Astrocyte (in vitro differentiated cells and primary cell): ENCODE data around the gene SRBD1. TPM values are rescaled to one million over a fixed set of nuclear protein-coding genes. Genes with fewer than 3 reads are reported as not detected.

ENCODE experiments used
- DNase-seq: peaks from one replicate; pipeline ENCODE4 v3.0.0-alpha.2; 2010; ENCODE audit warnings: low read depth
- FAIRE-seq: peaks from 2 replicates; lab custom pipeline; 2011; peaks lifted over from hg19 to GRCh38; lab: Jason Lieb, UNC
- H2AFZ ChIP-seq: 2 replicates; pipeline ENCODE4 v1.6.0; 2012; ENCODE audit warnings: low read depth, low read length, inconsistent platforms
- H3K27ac ChIP-seq: 2 replicates; pipeline ENCODE4 v1.5.1; 2011; ENCODE audit warnings: low read depth, low read length, inconsistent platforms
- H3K27me3 ChIP-seq: 2 replicates; pipeline ENCODE4 v1.6.0; 2011; ENCODE audit warnings: low read length, inconsistent platforms; ENCODE audit not compliant: insufficient read depth
- H3K36me3 ChIP-seq: 2 replicates; pipeline ENCODE4 v1.5.1; 2011; ENCODE audit warnings: low read length, inconsistent platforms; ENCODE audit not compliant: insufficient read depth
- H3K4me1 ChIP-seq: 2 replicates; pipeline ENCODE4 v1.5.1; 2011; ENCODE audit warnings: low read length, inconsistent platforms; ENCODE audit not compliant: insufficient read depth
- H3K4me2 ChIP-seq: 2 replicates; pipeline ENCODE4 v1.6.0; 2012; ENCODE audit warnings: low read length, inconsistent platforms
- H3K4me3 ChIP-seq: 2 replicates; pipeline ENCODE4 v1.5.1; 2011; ENCODE audit warnings: low read depth, mild to moderate bottlenecking, low read length, inconsistent platforms; ENCODE audit not compliant: insufficient read depth
- H3K79me2 ChIP-seq: 2 replicates; pipeline ENCODE4 v1.6.0; 2012; ENCODE audit warnings: mild to moderate bottlenecking, low read length, inconsistent platforms; ENCODE audit not compliant: insufficient read depth
- H3K9ac ChIP-seq: 2 replicates; pipeline ENCODE4 v1.6.0; 2012; ENCODE audit warnings: mild to moderate bottlenecking, low read length, inconsistent platforms
- H3K9me3 ChIP-seq: 2 replicates; pipeline ENCODE4 v1.5.1; 2012; ENCODE audit warnings: low read depth, mild to moderate bottlenecking, low read length, inconsistent platforms; ENCODE audit not compliant: insufficient read depth
- H4K20me1 ChIP-seq: 2 replicates; pipeline ENCODE4 v1.6.0; 2012; ENCODE audit warnings: low read length, inconsistent platforms; ENCODE audit not compliant: insufficient read depth
- H3K27ac Mint-ChIP-seq: one replicate; pipeline ENCODE4 v1.8.0; 2021; ENCODE audit warnings: mild to moderate bottlenecking, mixed read lengths; ENCODE audit not compliant: unreplicated experiment
- H3K27me3 Mint-ChIP-seq: one replicate; pipeline ENCODE4 v1.8.0; 2021; ENCODE audit warnings: low read depth, mixed read lengths; ENCODE audit not compliant: unreplicated experiment
- H3K36me3 Mint-ChIP-seq: one replicate; pipeline ENCODE4 v1.8.0; 2021; ENCODE audit warnings: low read depth, mixed read lengths; ENCODE audit not compliant: unreplicated experiment
- H3K4me1 Mint-ChIP-seq: one replicate; pipeline ENCODE4 v1.8.0; 2021; ENCODE audit warnings: low read depth, mixed read lengths; ENCODE audit not compliant: unreplicated experiment
- H3K4me3 Mint-ChIP-seq: one replicate; pipeline ENCODE4 v1.8.0; 2021; ENCODE audit warnings: mild to moderate bottlenecking, moderate library complexity, mixed read lengths; ENCODE audit not compliant: unreplicated experiment
- H3K9me3 Mint-ChIP-seq: one replicate; pipeline ENCODE4 v1.8.0; 2021; ENCODE audit warnings: mild to moderate bottlenecking, mixed read lengths; ENCODE audit not compliant: unreplicated experiment
- EZH2 ChIP-seq: IDR thresholded peaks from 2 replicates; pipeline ENCODE4 v1.6.1; 2012; ENCODE audit warnings: mild to moderate bottlenecking, low read length, inconsistent platforms; ENCODE audit not compliant: insufficient read depth
- total RNA-seq: library from RNA; stranded (reverse); gene quantifications from 2 replicates; pipeline ENCODE4 v1.2.1, GENCODE V29; 2021
- TF ChIP-seq, protein P1 (sequence below): IDR thresholded peaks from 2 replicates; pipeline ENCODE4 v1.5.1; 2011; ENCODE audit warnings: low read depth, mild to moderate bottlenecking, inconsistent platforms, low read length, moderate library complexity; ENCODE audit not compliant: insufficient read depth

Gene SRBD1
- total RNA-seq, 1 donor from 2014 or later = 9.3 TPM

DNA sequence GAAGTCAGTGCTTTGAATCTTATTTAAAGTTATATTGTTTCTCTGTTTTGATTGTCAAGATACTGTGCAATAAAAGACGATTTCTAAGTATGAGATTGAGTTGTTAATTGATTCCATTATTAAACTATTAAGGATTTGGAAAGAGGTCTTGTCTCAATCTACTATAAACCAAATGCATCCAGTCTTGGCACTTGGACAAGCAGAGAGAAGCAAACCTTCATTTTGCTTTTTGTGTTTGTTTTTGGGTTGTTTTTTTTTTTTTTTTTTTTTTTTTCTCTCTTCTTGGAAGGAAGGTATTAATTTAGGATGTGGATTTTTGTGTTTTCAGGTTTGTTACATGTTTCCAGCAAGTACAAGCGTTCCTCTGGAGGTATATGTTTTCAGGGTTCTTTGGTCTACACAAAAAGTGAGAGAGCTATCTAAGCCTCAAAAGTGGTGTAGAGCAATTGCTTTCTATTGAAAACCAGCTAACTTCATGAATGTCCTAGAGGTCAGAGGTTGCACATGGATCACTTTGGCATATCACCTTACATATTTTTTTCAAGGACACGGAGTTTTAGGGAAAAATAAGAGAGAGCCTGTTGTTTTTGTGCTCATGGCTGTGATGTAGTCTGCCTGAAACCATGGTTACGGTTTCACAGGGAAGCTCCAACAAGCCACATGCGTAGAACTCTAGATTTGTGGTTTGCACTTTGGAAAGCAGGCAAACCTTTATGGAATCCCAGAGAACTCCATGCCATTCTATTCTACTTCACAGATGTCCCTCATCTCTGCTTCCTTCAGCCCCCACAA, 42.3 kb upstream of the SRBD1 start:
- H3K4me2 ChIP-seq = peak overlapping the region; percentile 95
- H4K20me1 ChIP-seq = peaks cover 32% of the 10 kb centered on the region
- H3K4me1 Mint-ChIP-seq = peaks cover 19% of the 10 kb centered on the region
- no peak overlapping the region for H3K27ac ChIP-seq
- no peak overlapping the region for H3K9ac ChIP-seq
- H2AFZ ChIP-seq = no peak overlapping the region
- peak overlapping the region; percentile 92 for H3K4me3 ChIP-seq
- TF ChIP-seq, protein P1, sequence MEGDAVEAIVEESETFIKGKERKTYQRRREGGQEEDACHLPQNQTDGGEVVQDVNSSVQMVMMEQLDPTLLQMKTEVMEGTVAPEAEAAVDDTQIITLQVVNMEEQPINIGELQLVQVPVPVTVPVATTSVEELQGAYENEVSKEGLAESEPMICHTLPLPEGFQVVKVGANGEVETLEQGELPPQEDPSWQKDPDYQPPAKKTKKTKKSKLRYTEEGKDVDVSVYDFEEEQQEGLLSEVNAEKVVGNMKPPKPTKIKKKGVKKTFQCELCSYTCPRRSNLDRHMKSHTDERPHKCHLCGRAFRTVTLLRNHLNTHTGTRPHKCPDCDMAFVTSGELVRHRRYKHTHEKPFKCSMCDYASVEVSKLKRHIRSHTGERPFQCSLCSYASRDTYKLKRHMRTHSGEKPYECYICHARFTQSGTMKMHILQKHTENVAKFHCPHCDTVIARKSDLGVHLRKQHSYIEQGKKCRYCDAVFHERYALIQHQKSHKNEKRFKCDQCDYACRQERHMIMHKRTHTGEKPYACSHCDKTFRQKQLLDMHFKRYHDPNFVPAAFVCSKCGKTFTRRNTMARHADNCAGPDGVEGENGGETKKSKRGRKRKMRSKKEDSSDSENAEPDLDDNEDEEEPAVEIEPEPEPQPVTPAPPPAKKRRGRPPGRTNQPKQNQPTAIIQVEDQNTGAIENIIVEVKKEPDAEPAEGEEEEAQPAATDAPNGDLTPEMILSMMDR = no peak
- no peak for TF ChIP-seq EZH2
- H3K36me3 ChIP-seq = no peaks in the 10 kb centered on the region
- H3K27me3 Mint-ChIP-seq = peaks cover 8% of the 10 kb centered on the region
- H3K4me3 Mint-ChIP-seq = peak overlapping the region; percentile 90
- DNase-seq (peak; percentile 63), FAIRE-seq (no peak)
- peak overlapping the region; percentile 49 for H3K27ac Mint-ChIP-seq
- no peaks in the 10 kb centered on the region for H3K9me3 ChIP-seq
- no peaks in the 10 kb centered on the region for H3K36me3 Mint-ChIP-seq
- peaks cover 49% of the 10 kb centered on the region for H3K79me2 ChIP-seq
- peaks cover 20% of the 10 kb centered on the region for H3K4me1 ChIP-seq
- H3K9me3 Mint-ChIP-seq = no peaks in the 10 kb centered on the region
- no peaks in the 10 kb centered on the region for H3K27me3 ChIP-seq

DNA sequence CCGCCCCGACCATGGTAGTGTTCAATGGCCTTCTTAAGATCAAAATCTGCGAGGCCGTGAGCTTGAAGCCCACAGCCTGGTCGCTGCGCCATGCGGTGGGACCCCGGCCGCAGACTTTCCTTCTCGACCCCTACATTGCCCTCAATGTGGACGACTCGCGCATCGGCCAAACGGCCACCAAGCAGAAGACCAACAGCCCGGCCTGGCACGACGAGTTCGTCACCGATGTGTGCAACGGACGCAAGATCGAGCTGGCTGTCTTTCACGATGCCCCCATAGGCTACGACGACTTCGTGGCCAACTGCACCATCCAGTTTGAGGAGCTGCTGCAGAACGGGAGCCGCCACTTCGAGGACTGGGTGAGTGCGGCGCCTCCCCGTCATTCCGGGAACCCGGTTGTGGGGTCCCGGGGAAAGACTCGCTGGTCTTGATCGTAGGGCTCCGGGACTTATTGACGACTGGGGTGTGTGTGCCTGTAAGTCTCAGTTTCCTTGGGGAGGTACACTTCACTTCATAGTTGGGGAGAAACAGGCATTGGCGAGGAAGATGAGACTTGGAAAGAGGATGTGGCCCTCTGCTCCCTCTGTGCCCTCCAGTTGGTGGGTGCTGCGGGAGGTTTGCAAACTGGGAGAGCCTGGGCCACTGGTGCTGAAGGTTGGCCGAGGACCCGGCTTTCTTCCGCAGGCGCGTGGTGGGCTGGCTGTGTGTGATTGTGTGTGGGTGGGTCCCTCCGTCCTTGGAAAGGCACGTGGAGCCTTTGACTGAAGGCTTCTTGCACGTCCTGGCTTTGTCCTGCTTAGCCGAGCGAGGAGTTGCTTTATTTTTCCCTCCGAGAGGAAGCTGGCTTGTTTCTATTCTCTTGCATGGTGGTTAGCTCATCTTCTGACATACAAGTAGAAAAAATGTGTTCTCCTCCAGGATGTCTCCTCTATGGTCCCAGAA, 41.3 kb upstream of the SRBD1 start:
- Mint-ChIP-seq H3K9me3 (no peaks in the 10 kb centered on the region), H3K27ac (peak overlapping the region; percentile 84), H3K4me3 (peak overlapping the region; percentile 90), H3K36me3 (no peaks in the 10 kb centered on the region), H3K4me1 (peaks cover 19% of the 10 kb centered on the region), H3K27me3 (peaks cover 11% of the 10 kb centered on the region)
- H3K36me3 ChIP-seq = no peaks in the 10 kb centered on the region
- H3K4me2 ChIP-seq = peak overlapping the region; percentile 95
- H3K9ac ChIP-seq = peak overlapping the region; percentile 82
- H3K27me3 ChIP-seq = no peaks in the 10 kb centered on the region
- no peak overlapping the region for H3K27ac ChIP-seq
- TF ChIP-seq EZH2 = no peak
- TF ChIP-seq, protein P1 = no peak
- peaks cover 40% of the 10 kb centered on the region for H3K79me2 ChIP-seq
- DNase-seq = peak; percentile 38
- FAIRE-seq = no peak
- H2AFZ ChIP-seq = peak overlapping the region; percentile 90
- H4K20me1 ChIP-seq = peaks cover 33% of the 10 kb centered on the region
- peaks cover 20% of the 10 kb centered on the region for H3K4me1 ChIP-seq
- H3K9me3 ChIP-seq = no peaks in the 10 kb centered on the region
- H3K4me3 ChIP-seq = peak overlapping the region; percentile 92
